GM12801 (cell line): ENCODE results near the gene RACK1.

Source experiments
- TF ChIP-seq, protein P1 (sequence below): IDR thresholded peaks from one replicate; pipeline ENCODE4 v1.5.1; 2011; ENCODE audit warnings: control low read depth; ENCODE audit not compliant: insufficient read length; ENCODE audit errors: extremely low read depth

The RACK1 gene

DNA sequence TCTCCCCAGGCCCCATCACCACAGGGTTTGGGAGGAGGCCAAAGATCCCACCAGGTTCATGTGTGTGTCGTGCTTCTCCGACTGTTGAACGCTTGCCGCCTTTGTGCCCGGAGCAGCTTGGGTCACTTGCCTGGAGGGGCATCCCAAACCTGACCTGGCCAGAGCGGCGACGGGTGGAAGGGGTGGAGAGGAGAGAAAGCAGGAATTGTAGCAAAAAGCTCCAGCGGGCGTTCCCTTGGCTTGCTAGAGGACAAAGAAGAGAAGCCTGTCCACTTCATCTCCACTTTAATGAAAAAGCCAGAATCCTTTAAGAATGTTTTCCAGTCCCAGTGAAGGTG lies 23.6 kb downstream of the RACK1 start:
- TF ChIP-seq, protein P1, sequence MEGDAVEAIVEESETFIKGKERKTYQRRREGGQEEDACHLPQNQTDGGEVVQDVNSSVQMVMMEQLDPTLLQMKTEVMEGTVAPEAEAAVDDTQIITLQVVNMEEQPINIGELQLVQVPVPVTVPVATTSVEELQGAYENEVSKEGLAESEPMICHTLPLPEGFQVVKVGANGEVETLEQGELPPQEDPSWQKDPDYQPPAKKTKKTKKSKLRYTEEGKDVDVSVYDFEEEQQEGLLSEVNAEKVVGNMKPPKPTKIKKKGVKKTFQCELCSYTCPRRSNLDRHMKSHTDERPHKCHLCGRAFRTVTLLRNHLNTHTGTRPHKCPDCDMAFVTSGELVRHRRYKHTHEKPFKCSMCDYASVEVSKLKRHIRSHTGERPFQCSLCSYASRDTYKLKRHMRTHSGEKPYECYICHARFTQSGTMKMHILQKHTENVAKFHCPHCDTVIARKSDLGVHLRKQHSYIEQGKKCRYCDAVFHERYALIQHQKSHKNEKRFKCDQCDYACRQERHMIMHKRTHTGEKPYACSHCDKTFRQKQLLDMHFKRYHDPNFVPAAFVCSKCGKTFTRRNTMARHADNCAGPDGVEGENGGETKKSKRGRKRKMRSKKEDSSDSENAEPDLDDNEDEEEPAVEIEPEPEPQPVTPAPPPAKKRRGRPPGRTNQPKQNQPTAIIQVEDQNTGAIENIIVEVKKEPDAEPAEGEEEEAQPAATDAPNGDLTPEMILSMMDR: no peak

DNA sequence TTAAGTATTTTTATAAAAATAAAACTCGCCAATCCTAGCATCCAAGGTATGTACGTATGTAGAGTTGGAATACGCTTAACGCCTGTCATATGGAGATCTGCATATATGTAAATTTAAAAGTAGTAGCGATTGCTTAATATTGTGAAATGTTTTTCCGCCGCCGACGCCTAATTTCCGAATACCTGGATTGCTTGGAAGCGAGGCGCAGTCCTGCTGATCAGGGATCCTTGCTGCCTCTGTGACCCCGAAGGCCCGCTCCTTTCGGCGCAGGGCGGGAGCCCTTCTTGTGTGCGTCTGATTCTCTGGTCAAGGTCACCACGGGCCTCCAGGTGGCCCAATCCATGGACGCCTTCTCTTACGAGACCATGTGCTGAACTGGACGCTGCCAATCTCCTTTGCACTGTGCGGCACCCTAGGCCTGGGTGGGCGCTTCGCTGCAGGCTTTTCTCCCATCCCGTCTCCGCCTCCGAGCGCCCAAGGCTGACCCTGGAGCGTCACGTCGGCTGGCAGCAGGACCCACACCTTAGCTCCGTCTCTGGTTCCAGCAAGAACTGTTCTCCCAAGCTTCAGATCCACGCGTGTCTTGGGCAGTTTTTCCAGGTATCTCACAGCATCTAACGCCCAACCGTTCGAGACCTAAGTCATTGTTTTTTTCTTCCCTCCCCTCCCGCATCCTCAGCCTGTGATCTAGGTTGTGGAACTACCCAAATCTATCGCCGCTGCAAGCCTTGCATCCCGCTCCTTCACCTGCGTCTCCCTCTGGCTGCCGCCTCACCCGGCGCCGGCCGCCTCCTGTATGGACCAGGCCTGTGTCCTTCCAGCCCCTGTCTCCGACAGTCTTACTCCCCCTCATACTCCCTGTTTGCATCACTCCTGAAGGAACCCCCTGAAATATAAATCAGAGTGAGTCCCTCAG lies 24.2 kb downstream of the RACK1 start:
- TF ChIP-seq, protein P1: no peak

DNA sequence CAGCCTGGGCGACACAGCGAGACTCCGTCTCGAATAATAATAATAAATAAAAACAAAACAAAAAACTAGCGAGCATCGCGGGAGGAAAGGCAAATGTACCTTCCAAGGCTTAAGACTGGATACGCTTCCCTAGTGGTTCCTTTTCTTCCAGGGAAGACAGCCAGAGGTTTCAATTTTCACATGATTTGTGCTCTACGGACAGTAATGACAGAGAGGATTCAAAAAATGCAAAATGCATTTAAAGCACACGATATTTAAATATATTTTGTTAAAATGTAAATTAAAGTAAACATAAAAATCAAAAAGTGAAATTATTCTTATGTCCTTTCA lies 24.9 kb downstream of the RACK1 start:
- TF ChIP-seq, protein P1: no peak

DNA sequence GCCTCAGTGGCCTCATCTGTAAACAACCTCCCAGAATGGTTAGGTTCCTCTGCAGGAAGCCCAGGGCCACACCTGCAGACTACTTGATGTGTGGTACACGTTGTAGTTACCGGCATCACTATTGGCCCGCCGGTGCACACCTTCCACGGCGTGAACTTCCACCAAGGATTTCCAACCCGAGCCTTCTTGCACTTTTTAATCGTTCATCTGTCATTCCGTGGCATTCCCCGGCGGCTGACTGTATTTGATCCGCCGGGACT lies 26.0 kb downstream of the RACK1 start:
- TF ChIP-seq, protein P1: no peak

DNA sequence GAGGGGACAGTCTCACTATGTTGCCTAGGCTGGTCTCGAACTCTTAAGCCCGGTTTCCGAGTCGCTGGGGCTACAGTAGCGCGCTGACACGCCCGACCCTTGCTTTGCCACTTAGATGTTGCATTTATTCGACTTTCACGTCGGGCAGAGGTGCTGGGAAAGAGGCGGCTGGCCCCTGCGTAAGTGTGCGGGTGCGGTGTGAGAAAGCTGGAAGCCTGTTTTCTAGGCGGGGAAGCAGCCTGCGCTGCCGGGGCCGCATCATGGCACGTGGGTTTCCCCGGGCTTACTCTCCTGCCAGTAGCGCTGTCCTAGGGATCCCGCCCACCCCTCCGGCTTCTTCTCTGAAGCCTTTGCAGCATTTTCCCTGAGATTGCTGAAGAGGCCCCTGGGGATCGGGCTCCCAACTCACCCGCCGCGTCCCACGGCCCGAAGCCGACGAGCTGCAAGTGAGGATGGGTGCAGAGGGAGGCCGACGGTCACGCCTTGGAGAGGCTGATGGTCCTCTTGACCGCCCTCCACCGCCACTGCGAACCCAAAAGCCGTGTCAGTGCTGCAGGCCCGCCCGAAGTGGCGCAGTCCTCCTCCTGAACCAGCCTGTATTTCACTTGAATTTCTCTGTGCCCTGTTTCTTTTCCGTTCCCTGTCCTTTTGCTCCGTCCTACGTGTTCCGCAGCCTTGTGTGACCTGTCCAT lies 26.4 kb downstream of the RACK1 start:
- TF ChIP-seq, protein P1: no peak

DNA sequence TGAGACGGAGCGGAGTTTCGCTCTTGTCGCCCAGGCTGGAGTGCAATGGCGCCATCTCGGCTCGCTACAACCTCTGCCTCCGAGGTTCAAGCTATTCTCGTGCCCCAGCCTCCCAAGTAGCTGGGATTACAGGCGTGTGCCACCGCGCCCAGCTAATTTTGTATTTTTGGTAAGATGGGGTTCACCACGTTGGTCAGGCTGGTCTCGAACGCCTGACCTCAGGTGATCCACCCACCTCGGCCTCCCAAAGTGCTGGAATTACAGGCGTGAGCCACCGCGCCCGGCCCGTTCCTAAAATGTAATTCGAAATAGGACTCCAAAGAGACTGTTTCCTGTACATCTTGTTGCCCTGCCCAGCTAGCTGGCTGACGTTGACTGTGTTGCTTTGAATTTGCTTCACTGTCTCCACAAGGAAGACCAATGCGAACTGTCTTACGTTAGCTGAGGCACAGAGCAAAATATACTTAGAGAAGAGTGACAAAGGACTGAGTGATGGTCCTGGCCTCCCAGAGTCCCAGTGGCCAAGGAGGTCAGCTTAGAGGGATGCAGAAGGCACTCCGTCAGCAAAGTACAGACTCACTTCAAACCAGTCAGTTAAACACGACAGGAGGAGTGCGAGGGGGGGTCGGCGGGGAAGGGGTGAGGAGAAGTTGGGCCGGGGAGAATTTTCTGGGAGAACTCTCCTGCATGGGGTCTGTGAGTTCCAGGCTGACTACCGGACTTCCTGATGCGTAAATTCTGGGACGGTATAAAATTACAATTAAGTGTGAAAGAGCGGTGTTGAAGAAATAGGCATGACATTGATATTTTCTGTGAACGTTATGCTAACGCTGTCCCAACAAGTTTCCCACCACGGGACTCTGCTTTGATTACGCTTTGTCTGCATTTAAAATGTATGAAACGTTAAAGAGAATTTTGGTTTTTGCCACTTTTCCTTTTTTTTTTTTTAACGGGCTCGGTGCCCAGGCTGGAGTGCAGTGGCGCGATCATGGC lies 27.4 kb downstream of the RACK1 start:
- TF ChIP-seq, protein P1: no peak

DNA sequence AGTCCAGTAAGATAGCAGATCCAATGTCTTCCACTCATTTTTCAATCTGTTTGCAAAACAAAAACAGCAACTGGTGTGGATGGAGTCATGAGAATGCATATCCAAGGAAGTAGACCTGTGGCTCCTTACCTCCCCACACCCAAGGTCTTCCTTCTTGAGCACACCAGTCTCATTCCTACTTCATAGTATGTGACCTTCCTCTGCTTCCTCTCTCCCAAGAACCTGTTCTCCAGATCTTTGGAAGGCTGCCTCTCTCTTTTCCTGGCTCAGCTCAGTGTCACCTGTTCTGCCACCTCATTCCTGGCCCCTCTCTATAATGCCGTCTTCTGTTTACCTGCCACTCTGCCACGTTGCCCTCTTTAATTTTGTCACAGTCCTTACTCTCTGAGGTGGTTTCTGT lies 30.8 kb downstream of the RACK1 start:
- TF ChIP-seq, protein P1: no peak
